ENCODE results near the gene SLC1A2. TPM values are rescaled to one million over a fixed set of nuclear protein-coding genes. Genes with fewer than 3 reads are reported as not detected.

Gene SLC1A2
- total RNA-seq, 4 donors from 2014 or later: 0.17 to 0.69 (median 0.37) TPM

GRCh38 chr11:35308157-35308556 is 111.2 kb downstream of the SLC1A2 start:
- intact Hi-C loops (cut with DNase I): no loop called here
- no peak for TF ChIP-seq CTCF (IDR thresholded peaks at IDR 0.05)
- TF ChIP-seq EP300 (IDR thresholded peaks at IDR 0.05): no peak
- TF ChIP-seq POLR2AphosphoS5 (IDR thresholded peaks at IDR 0.05): no peak
- no peak for TF ChIP-seq POLR2A (IDR thresholded peaks at IDR 0.05; ENCODE audit: low read depth)

GRCh38 chr11:35307221-35307621 is 112.1 kb downstream of the SLC1A2 start:
- Histone ChIP-seq H3K27me3 (no peaks in the 10 kb centered on the region), H3K4me1 (peaks cover 8 to 34% (median 32%) of the 10 kb centered on the region in 4 donors), H3K36me3 (no peaks in the 10 kb centered on the region), H3K9me3 (no peaks in the 10 kb centered on the region), H3K4me3 (no peak overlapping the region), H3K27ac (replicated peaks in 1 of 4) (no peak overlapping the region)
- TF ChIP-seq CTCF (IDR thresholded peaks at IDR 0.05) (no peak), POLR2A (IDR thresholded peaks at IDR 0.05; ENCODE audit: low read depth) (no peak), EP300 (IDR thresholded peaks at IDR 0.05) (no peak), POLR2AphosphoS5 (IDR thresholded peaks at IDR 0.05) (no peak)
- intact Hi-C loops (cut with DNase I): no loop called here
- no peak for DNase-seq (ENCODE audit: extremely low spot score)
- 84% methylated on average over 4 of the region's 4 CpGs for WGBS

More at GRCh38 chr11:35308157-35308556, 111.2 kb downstream of the SLC1A2 start:
- Histone ChIP-seq H3K4me3 (no peak overlapping the region), H3K27me3 (no peaks in the 10 kb centered on the region), H3K4me1 (peaks cover 8 to 27% (median 23%) of the 10 kb centered on the region in 4 donors), H3K9me3 (no peaks in the 10 kb centered on the region), H3K27ac (replicated peaks in 1 of 4) (no peak overlapping the region), H3K36me3 (no peaks in the 10 kb centered on the region)
- WGBS: 85% methylated on average over 9 of the region's 9 CpGs
- no peak for DNase-seq (ENCODE audit: extremely low spot score)

GRCh38 chr11:35305670-35306382 is 113.5 kb downstream of the SLC1A2 start:
- H3K27me3 ChIP-seq: no peaks in the 10 kb centered on the region
- H3K4me1 ChIP-seq: peaks cover 8 to 42% (median 32%) of the 10 kb centered on the region in 4 donors
- TF ChIP-seq POLR2AphosphoS5 (IDR thresholded peaks at IDR 0.05) (no peak), EP300 (IDR thresholded peaks at IDR 0.05) (no peak), POLR2A (IDR thresholded peaks at IDR 0.05; ENCODE audit: low read depth) (no peak), CTCF (IDR thresholded peaks at IDR 0.05) (peak in 2 of 3 experiments; percentile 33 to 45)
- peak overlapping the region in 2 of 4 donors; percentile 65 to 72 for H3K27ac ChIP-seq (replicated peaks in 1 of 4)
- DNase-seq (ENCODE audit: extremely low spot score): no peak
- no peaks in the 10 kb centered on the region for H3K36me3 ChIP-seq
- no peaks in the 10 kb centered on the region for H3K9me3 ChIP-seq
- 76% methylated on average over 14 of the region's 14 CpGs for whole genome bisulfite sequencing
- H3K4me3 ChIP-seq: no peak overlapping the region
- intact Hi-C loops (cut with DNase I): no loop called here

DNA sequence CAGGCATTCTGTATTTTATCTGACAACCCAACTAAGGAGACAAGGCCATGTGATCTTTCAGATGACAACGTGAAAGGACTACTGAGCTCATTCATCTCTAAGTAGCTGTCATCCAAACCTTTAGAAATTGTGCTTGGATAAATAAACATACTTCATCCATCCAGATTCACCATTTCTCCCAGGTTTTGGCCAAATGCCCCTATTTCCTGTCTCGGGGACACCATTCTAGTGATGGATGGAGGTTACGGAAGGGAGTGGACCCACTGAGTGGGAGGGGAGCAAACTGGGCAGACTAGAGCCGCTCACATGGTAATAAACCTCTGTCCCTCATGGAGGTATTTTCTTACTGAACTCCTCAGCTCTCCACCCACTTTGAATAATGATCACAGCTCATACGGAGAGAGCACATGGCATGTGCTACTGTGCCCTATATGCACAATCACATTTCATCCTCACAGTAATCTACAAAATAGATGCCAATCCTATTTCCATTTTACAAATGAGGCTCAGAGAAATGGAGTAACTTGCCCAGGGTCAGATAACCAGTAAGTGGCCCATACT is 114.4 kb downstream of the SLC1A2 start:
- intact Hi-C loops (cut with DNase I): loop anchor here (5.0 kb wide), 1 partner anchor 378 kb away; no protein-coding TSS in a partner anchor
- H3K27ac ChIP-seq (replicated peaks in 1 of 4): peak overlapping the region; percentile 65 to 78 (median 70)
- no peaks in the 10 kb centered on the region for H3K36me3 ChIP-seq
- WGBS: 41% methylated on average over 5 of the region's 5 CpGs
- DNase-seq (ENCODE audit: extremely low spot score): no peak
- no peaks in the 10 kb centered on the region for H3K9me3 ChIP-seq
- no peak overlapping the region for H3K4me3 ChIP-seq
- H3K27me3 ChIP-seq: no peaks in the 10 kb centered on the region
- TF ChIP-seq POLR2AphosphoS5 (IDR thresholded peaks at IDR 0.05) (no peak), POLR2A (IDR thresholded peaks at IDR 0.05; ENCODE audit: low read depth) (no peak), EP300 (IDR thresholded peaks at IDR 0.05) (no peak), CTCF (IDR thresholded peaks at IDR 0.05) (no peak)
- H3K4me1 ChIP-seq: peaks cover 8 to 42% (median 32%) of the 10 kb centered on the region in 4 donors
